ENCODE measurements around the gene HSPB9.

The HSPB9 gene

GRCh38 chr17:42122371-42123303 is at the start of gene HSPB9:
Gene HSPB9, plus strand, starts transcription at chr17:42122804. Its CDS starts 47 bp downstream, at chr17:42122851.
- no peak for DNase-seq (ENCODE audit: low read depth in 1 of 2, low spot score in 1 of 2)

GRCh38 chr17:42075789-42076188 is 46.8 kb upstream of the HSPB9 start:
- DNase-seq (ENCODE audit: low read depth in 1 of 2, low spot score in 1 of 2): no peak

- DNase-seq (ENCODE audit: low read depth in 1 of 2, low spot score in 1 of 2): no peak
These were observed 45.6 kb upstream of the HSPB9 start for GRCh38 chr17:42076797-42077559.

- no peak for DNase-seq (ENCODE audit: low read depth in 1 of 2, low spot score in 1 of 2)
These were observed 44.8 kb upstream of the HSPB9 start for GRCh38 chr17:42077755-42078154.

GRCh38 chr17:42078396-42079043 is 44.1 kb upstream of the HSPB9 start:
- no peak for DNase-seq (ENCODE audit: low read depth in 1 of 2, low spot score in 1 of 2)

GRCh38 chr17:42079541-42079940 is 43.1 kb upstream of the HSPB9 start:
- DNase-seq (ENCODE audit: low read depth in 1 of 2, low spot score in 1 of 2): no peak

- no peak for DNase-seq (ENCODE audit: low read depth in 1 of 2, low spot score in 1 of 2)
These were observed 41.0 kb upstream of the HSPB9 start for GRCh38 chr17:42081516-42082129.

GRCh38 chr17:42087042-42087701 is 35.4 kb upstream of the HSPB9 start:
- DNase-seq (ENCODE audit: low read depth in 1 of 2, low spot score in 1 of 2): no peak

GRCh38 chr17:42087736-42088705 is 34.6 kb upstream of the HSPB9 start:
- no peak for DNase-seq (ENCODE audit: low read depth in 1 of 2, low spot score in 1 of 2)

- DNase-seq (ENCODE audit: low read depth in 1 of 2, low spot score in 1 of 2): no peak
These were observed 33.9 kb upstream of the HSPB9 start for GRCh38 chr17:42088736-42089135.

GRCh38 chr17:42090964-42091790 is 31.4 kb upstream of the HSPB9 start:
- no peak for DNase-seq (ENCODE audit: low read depth in 1 of 2, low spot score in 1 of 2)

- no peak for DNase-seq (ENCODE audit: low read depth in 1 of 2, low spot score in 1 of 2)
These were observed 29.7 kb upstream of the HSPB9 start for GRCh38 chr17:42092939-42093338.

GRCh38 chr17:42094375-42095069 is 28.1 kb upstream of the HSPB9 start:
- no peak for DNase-seq (ENCODE audit: low read depth in 1 of 2, low spot score in 1 of 2)

- no peak for DNase-seq (ENCODE audit: low read depth in 1 of 2, low spot score in 1 of 2)
These were observed 26.1 kb upstream of the HSPB9 start for GRCh38 chr17:42096360-42097111.

GRCh38 chr17:42097691-42098631 is 24.6 kb upstream of the HSPB9 start, which contains the start of gene ZNF385C:
Gene ZNF385C, minus strand, starts transcription at chr17:42098473. Its CDS starts 35,417 bp downstream, at chr17:42063056.
- peak in 1 of 2 donors; percentile 50 for DNase-seq (ENCODE audit: low read depth in 1 of 2, low spot score in 1 of 2)

All from stimulated activated CD4-positive, alpha-beta T cell treated with anti-CD3 and anti-CD28 coated beads, Interleukin-15, amount 100 ng/mL, for 1 hour (primary cell).